Measurements from ENCODE around the gene SMC6.

The SMC6 gene

DNA sequence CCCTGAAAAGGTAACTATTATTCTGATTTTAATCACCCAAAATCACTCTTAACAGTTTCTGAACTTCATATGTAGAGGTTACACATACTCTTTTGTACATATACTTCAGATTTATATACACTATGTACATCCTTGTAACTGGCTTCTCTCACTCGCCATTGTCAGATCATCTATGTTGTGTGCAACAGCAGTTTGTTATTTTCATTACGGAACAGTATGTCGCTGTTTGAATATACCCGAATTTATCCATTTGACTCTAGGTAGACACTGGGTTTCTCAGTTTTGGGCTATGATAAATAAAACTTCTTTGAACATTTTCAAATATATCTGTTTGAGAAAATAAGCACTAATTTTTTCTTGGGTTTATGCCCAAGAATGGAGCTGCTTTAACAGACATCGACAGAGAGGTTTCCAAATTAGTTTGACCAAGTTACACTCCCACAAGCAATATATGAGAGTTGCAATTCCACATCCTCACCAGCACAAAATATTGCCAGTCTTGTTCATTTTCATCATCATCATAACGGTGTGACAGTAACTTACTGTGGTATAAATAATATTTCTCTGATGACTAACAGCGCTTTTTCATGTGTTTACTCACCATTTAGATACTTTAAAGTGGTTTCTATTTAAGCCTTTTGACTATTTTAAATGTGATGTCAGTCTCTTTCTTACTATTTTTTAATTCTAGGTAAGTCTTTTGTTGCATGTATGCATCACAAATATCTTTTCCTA is 80.9 kb downstream of the SMC6 start:
- DNase-seq (ENCODE audit: low read depth) = peak; percentile 67
- TF ChIP-seq, protein P1, sequence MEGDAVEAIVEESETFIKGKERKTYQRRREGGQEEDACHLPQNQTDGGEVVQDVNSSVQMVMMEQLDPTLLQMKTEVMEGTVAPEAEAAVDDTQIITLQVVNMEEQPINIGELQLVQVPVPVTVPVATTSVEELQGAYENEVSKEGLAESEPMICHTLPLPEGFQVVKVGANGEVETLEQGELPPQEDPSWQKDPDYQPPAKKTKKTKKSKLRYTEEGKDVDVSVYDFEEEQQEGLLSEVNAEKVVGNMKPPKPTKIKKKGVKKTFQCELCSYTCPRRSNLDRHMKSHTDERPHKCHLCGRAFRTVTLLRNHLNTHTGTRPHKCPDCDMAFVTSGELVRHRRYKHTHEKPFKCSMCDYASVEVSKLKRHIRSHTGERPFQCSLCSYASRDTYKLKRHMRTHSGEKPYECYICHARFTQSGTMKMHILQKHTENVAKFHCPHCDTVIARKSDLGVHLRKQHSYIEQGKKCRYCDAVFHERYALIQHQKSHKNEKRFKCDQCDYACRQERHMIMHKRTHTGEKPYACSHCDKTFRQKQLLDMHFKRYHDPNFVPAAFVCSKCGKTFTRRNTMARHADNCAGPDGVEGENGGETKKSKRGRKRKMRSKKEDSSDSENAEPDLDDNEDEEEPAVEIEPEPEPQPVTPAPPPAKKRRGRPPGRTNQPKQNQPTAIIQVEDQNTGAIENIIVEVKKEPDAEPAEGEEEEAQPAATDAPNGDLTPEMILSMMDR (IDR thresholded peaks at IDR 0.05; ENCODE audit: insufficient read depth, low read depth, low read length, missing control alignments) = no peak
- H3K4me3 ChIP-seq (ENCODE audit: low read length) = no peak overlapping the region

DNA sequence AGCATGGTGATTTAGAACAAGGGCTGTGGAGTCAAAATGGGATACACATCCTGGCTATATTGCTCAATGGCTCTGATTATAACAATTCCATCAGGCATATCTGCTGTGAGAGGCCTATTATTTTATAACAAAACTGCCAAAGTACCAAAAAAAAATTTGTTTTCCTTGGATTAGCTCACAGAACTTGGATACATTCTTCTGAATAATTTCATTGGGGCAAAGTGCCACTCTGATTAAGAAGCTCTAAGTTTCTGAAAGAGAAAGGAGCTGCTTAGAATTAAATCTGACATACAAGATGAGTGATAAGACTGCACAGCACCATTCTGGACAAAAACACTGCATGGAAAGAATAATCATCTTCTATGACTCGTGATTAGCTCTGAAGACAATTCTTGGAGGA is 85.7 kb downstream of the SMC6 start:
- no peak overlapping the region for H3K4me3 ChIP-seq (ENCODE audit: low read length)
- TF ChIP-seq, protein P1 (IDR thresholded peaks at IDR 0.05; ENCODE audit: insufficient read depth, low read depth, low read length, missing control alignments) = no peak
- DNase-seq (ENCODE audit: low read depth) = no peak

DNA sequence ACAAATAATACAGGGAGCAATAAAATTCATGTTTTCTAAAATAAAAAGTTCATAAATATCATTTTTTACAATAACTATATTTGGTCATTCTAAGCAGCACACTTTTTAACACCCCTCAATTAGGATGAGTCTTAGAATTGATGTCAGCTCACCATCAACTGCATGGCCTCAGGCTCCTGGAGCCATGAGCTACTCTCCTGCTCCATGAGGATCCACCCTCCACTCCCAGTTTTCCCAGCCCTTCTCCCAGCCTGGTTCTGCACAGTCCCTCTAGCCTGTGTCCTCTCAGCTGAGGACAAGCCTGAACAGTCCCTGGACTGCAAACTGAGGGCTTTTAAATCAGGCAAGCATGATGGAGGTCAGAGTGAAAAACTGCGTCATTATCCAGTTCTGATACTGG is 89.1 kb downstream of the SMC6 start:
- no peak for DNase-seq (ENCODE audit: low read depth)
- TF ChIP-seq, protein P1 (IDR thresholded peaks at IDR 0.05; ENCODE audit: insufficient read depth, low read depth, low read length, missing control alignments) = no peak
- no peak overlapping the region for H3K4me3 ChIP-seq (ENCODE audit: low read length)

DNA sequence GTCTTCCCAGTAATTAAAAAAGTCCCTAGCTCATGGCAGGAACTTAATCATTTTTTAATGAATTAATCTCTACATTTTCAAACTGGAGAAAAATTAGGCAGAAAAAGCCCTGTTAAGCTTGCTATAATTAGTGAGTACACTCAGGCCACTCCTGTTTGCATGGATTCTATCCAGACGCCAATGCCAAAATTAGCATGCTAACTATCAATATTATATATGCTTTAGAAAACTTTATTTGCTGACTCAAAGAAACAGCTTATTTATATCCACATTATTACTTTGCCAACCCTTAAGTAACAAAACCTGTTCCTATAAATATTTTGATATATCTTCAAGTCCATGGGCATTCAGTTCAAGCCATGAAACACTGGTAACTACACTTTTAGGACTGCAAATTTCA is 90.9 kb downstream of the SMC6 start:
- no peak overlapping the region for H3K4me3 ChIP-seq (ENCODE audit: low read length)
- TF ChIP-seq, protein P1 (IDR thresholded peaks at IDR 0.05; ENCODE audit: insufficient read depth, low read depth, low read length, missing control alignments) = no peak
- DNase-seq (ENCODE audit: low read depth) = no peak

DNA sequence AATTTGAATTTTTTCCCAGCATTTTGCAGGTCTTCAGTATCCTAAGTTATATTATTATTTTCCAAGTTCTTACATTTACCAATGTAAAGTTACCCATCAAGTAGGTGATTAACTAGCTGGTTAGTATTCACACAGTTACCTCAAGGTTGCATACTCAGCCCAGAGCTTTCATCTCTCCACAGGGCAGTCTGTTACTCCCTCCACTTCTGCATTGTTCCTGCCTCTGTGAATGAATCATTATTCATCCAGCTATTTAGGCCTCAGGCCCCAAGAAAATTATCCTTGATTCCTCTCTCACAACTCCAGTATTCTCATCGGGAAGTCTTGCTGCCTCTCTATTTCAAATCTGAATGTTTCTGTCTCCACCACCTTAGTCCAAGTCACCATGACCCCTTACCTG is 92.2 kb downstream of the SMC6 start:
- no peak overlapping the region for H3K4me3 ChIP-seq (ENCODE audit: low read length)
- TF ChIP-seq, protein P1 (IDR thresholded peaks at IDR 0.05; ENCODE audit: insufficient read depth, low read depth, low read length, missing control alignments) = no peak
- DNase-seq (ENCODE audit: low read depth) = peak; percentile 56

DNA sequence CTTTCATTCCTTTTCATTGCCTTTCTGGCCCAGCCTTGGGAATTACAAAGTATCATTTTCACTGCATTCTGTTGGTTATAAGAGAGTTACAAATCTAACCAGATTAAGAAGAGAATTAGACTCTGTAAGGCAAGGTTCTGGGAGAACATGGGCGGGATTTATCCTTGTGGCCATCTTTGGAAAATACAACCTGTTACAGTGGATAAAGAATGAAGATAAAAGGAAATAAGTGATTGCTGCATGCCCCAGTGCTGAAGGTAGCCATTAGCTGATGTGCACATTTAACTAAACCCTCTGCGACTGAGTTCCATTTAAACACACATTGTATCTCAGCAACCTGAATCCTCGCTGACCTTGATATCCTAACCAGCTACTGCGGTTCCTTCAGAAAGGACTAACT is 93.4 kb downstream of the SMC6 start:
- TF ChIP-seq, protein P1 (IDR thresholded peaks at IDR 0.05; ENCODE audit: insufficient read depth, low read depth, low read length, missing control alignments) = no peak
- no peak overlapping the region for H3K4me3 ChIP-seq (ENCODE audit: low read length)
- no peak for DNase-seq (ENCODE audit: low read depth)

DNA sequence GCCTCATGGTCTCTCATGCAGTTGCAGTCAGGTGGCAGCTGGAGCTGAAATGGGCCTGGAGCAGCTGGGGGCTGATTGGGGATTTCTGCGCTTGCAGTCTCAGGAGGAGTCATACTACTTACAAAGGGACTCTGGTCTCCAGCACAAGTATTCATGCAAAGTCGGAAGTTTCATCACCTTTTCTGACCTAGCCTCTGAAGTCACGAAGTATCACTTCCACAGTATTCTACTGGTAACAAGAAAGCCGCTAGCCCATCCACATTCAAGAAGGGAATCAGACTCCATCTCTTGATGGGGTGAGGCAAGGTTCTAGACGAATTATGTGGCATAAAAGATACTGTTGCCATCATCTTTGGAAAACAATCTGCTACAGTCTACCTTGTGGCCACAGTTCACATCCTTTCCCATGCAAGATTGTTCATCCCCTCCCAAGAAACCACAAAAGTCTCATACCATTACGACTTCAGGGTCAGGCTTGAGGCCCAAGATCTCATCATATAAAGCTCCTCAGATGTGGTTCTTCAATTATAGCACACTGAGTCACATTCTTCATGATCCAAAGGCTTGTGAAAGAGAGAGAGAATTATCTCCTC is 95.3 kb downstream of the SMC6 start:
- TF ChIP-seq, protein P1 (IDR thresholded peaks at IDR 0.05; ENCODE audit: insufficient read depth, low read depth, low read length, missing control alignments) = no peak
- no peak for DNase-seq (ENCODE audit: low read depth)
- no peak overlapping the region for H3K4me3 ChIP-seq (ENCODE audit: low read length)

All from epithelial cell of esophagus (primary cell).